ENCODE measurements around the gene LAMP1. TPM values are rescaled to one million over a fixed set of nuclear protein-coding genes. Genes with fewer than 3 reads are reported as not detected.
"Not testable (repeated sequence)": the region's sequence is repeated elsewhere in the genome, so short reads cannot be mapped to it uniquely, and the experiment has no call there.

The LAMP1 gene
- total RNA-seq, 3 donors from 2014 or later, result 182 to 207 (median 205) TPM

DNA sequence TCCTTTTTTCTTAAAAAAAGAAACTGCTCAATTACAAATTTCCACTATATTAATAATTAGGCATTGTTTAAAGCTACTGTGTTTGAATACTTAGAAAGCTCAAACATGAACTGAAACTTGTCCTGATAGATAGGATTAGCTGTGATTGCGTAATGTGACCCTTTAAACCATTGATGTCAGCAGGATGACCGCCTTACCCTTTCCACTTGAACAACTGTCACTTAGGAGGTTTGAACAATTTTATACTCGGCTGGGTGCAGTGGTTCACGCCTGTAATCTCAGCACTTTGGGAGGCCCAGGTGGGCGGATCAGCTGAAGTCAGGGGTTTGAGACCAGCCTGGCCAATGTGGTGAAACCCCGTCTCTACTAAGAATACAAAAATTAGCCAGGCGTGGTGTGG is 2.9 kb downstream of the LAMP1 start:
- no peaks in the 10 kb centered on the region for H3K36me3 ChIP-seq (ENCODE audit: low read depth)
- TF ChIP-seq, protein P1, sequence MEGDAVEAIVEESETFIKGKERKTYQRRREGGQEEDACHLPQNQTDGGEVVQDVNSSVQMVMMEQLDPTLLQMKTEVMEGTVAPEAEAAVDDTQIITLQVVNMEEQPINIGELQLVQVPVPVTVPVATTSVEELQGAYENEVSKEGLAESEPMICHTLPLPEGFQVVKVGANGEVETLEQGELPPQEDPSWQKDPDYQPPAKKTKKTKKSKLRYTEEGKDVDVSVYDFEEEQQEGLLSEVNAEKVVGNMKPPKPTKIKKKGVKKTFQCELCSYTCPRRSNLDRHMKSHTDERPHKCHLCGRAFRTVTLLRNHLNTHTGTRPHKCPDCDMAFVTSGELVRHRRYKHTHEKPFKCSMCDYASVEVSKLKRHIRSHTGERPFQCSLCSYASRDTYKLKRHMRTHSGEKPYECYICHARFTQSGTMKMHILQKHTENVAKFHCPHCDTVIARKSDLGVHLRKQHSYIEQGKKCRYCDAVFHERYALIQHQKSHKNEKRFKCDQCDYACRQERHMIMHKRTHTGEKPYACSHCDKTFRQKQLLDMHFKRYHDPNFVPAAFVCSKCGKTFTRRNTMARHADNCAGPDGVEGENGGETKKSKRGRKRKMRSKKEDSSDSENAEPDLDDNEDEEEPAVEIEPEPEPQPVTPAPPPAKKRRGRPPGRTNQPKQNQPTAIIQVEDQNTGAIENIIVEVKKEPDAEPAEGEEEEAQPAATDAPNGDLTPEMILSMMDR (IDR thresholded peaks at IDR 0.05), result no peak
- ATAC-seq (no peak), DNase-seq (no peak)
- H3K4me3 ChIP-seq, result no peak overlapping the region
- peaks cover 10% of the 10 kb centered on the region for H3K4me1 ChIP-seq (ENCODE audit: low read depth)
- intact Hi-C loops (cut with DNase I, micrococcal nuclease), result no loop called here
- no peaks in the 10 kb centered on the region for H3K9me3 ChIP-seq

DNA sequence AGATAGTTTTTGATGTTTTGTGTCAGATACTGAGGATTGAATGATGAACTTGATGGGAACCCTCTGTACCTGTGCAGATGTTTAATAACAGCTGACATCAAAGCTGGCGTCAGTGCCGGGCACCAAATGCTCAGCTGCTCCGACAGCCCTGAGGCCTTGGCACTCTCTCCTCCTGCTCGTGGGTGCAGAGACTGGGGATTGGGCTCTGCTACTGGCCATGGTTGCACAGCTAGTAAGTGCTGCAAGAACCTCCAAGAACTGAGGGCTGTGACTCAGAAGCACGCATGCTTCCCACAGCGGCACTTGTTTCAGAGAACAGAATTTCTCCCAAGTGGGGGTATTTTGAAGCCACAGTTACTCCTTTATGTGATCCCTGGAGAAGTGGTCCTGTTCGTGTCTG is 5.9 kb downstream of the LAMP1 start:
- no peak for ATAC-seq
- no peaks in the 10 kb centered on the region for H3K9me3 ChIP-seq
- no peak overlapping the region for H3K4me3 ChIP-seq
- TF ChIP-seq, protein P1 (IDR thresholded peaks at IDR 0.05), result no peak
- H3K4me1 ChIP-seq (ENCODE audit: low read depth), result peaks cover 10% of the 10 kb centered on the region
- intact Hi-C loops (cut with DNase I, micrococcal nuclease), result no loop called here
- DNase-seq, result no peak
- no peaks in the 10 kb centered on the region for H3K36me3 ChIP-seq (ENCODE audit: low read depth)

DNA sequence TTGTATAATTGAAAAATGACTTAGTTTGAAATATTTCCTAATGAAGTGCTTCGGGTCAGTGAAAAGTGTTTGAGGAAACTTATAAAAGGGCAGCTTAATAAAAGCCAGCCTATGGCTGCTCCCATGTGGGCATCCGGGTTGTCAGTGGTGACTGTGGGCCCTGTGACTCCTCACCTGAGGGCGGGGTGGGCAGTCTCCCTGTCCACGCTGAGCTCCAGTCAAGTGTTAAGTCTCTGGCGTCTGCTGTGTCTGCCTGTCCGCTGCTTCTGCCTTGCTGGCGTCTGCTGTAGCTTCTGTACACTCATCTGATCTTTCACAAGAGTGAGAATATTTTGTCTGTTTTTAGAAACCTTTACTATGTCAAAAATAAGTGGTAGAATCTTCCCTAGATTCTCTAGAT is 7.1 kb downstream of the LAMP1 start:
- DNase-seq, result no peak
- intact Hi-C loops (cut with DNase I, micrococcal nuclease), result no loop called here

DNA sequence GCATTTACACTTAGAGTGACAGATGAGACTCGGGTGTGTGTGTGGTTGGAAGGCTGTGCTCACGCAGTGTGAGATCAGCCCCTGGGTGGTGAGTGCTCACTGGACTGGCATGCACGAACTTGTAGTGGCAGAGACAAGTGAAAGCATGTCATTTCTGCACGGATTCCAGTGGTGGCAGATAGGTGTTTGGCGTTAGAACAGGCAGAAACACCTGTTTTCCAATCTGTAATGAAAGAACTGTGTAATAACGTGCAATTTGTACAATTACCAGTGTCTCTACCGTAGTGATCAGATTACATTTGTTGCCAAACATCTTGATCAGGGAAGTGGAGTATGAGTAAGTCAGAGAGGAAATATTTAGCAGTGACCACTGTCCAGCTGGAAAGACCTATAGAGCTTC is 8.2 kb downstream of the LAMP1 start:
- TF ChIP-seq, protein P1 (IDR thresholded peaks at IDR 0.05), result no peak
- ATAC-seq, result no peak
- Histone ChIP-seq H3K4me1 (ENCODE audit: low read depth) (no peaks in the 10 kb centered on the region), H3K9me3 (no peaks in the 10 kb centered on the region), H3K4me3 (no peak overlapping the region), H3K36me3 (ENCODE audit: low read depth) (no peaks in the 10 kb centered on the region)
- intact Hi-C loops (cut with DNase I, micrococcal nuclease), result no loop called here
- DNase-seq, result no peak

More for the DNA sequence above, 7.1 kb downstream of the LAMP1 start:
- Histone ChIP-seq H3K9me3 (no peaks in the 10 kb centered on the region), H3K4me1 (ENCODE audit: low read depth) (no peaks in the 10 kb centered on the region), H3K4me3 (no peak overlapping the region), H3K36me3 (ENCODE audit: low read depth) (no peaks in the 10 kb centered on the region)
- no peak for ATAC-seq
- TF ChIP-seq, protein P1 (IDR thresholded peaks at IDR 0.05), result no peak

DNA sequence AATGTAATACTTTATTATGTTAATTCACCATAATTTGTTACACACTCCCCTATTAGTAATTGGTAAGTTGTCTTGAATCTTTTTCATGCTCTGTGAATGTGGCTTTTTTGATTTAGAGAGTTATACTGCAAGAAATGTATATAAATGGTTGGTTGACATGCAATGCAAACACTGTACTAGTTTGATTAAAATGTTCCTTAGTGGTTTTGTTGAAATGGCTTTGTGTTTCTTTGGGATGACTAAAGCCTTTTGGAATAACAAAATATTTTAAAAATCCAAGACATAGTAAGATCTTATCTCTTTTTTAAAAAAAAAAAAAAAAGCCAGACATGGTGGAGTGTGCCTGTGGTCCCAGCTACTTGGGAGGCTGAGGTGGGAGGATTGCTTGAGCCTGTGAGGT is 10.5 kb downstream of the LAMP1 start:
- Histone ChIP-seq H3K4me3 (no peak overlapping the region), H3K9me3 (no peaks in the 10 kb centered on the region), H3K4me1 (ENCODE audit: low read depth) (no peaks in the 10 kb centered on the region), H3K36me3 (ENCODE audit: low read depth) (peaks cover 4% of the 10 kb centered on the region)
- intact Hi-C loops (cut with DNase I, micrococcal nuclease), result no loop called here
- DNase-seq (no peak), ATAC-seq (no peak)
- TF ChIP-seq, protein P1 (IDR thresholded peaks at IDR 0.05), result no peak

DNA sequence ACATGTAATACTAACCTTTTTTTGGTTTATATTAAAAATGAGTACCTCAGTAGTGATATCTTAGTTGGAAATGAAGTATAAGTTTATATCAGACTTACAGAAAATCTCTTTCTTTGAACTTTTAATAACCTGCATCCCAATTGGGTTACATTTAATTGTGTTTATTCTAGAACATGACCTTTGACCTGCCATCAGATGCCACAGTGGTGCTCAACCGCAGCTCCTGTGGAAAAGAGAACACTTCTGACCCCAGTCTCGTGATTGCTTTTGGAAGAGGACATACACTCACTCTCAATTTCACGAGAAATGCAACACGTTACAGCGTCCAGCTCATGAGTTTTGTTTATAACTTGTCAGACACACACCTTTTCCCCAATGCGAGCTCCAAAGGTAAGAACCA is 12.4 kb downstream of the LAMP1 start:
- DNase-seq, result no peak
- Histone ChIP-seq H3K4me3 (no peak overlapping the region), H3K36me3 (ENCODE audit: low read depth) (peaks cover 4% of the 10 kb centered on the region), H3K4me1 (ENCODE audit: low read depth) (no peaks in the 10 kb centered on the region), H3K9me3 (no peaks in the 10 kb centered on the region)
- TF ChIP-seq, protein P1 (IDR thresholded peaks at IDR 0.05), result no peak
- ATAC-seq, result no peak
- intact Hi-C loops (cut with DNase I, micrococcal nuclease), result no loop called here

DNA sequence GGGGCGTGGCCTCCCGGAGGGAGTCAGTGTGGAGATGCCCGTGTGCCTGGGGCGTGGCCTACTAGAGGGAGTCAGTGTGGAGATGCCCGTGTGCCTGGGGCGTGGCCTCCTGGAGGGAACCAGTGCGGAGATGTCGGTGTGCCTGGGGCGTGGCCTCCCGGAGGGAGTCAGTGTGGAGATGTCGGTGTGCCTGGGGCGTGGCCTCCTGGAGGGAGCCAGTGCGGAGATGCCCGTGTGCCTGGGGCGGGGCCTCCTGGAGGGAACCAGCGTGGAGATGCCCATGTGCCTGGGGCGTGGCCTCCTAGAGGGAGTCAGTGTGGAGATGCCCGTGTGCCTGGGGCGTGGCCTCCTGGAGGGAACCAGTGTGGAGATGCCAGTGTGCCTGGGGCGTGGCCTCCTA is 17.1 kb downstream of the LAMP1 start:
- ATAC-seq; DNase-seq; H3K36me3 ChIP-seq (ENCODE audit: low read depth); H3K4me3 ChIP-seq; intact Hi-C loops (cut with DNase I, micrococcal nuclease); H3K9me3 ChIP-seq; H3K4me1 ChIP-seq (ENCODE audit: low read depth): not testable (repeated sequence)

DNA sequence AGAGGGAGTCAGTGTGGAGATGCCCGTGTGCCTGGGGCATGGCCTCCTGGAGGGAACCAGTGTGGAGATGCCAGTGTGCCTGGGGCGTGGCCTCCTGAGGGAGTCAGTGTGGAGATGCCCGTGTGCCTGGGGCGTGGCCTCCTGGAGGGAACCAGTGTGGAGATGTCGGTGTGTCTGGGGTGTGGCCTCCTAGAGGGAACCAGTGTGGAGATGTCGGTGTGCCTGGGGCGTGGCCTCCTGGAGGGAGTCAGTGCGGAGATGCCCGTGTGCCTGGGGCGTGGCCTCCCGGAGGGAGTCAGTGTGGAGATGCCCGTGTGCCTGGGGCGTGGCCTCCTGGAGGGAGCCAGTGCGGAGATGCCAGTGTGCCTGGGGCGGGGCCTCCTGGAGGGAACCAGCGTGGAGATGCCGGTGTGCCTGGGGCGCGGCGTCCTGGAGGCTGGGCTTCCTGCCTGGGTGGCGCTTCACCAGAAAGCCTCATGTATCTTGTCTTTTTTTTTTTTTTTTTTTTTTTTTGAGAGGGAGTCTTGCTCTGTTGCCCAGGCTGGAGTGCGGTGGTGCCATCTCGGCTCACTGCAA is 17.9 kb downstream of the LAMP1 start:
- ATAC-seq; DNase-seq; H3K4me3 ChIP-seq; H3K9me3 ChIP-seq; intact Hi-C loops (cut with DNase I, micrococcal nuclease); H3K36me3 ChIP-seq (ENCODE audit: low read depth); H3K4me1 ChIP-seq (ENCODE audit: low read depth): not testable (repeated sequence)

Data from mucosa of descending colon (tissue), 3 donors.